Stimulated activated CD4-positive, alpha-beta T cell treated with anti-CD3 and anti-CD28 coated beads, Interleukin-15, amount 100 ng/mL, for 1 hour (primary cell): Measurements from ENCODE around the gene CNOT8.
"Not testable (repeated sequence)": the region's sequence is repeated elsewhere in the genome, so short reads cannot be mapped to it uniquely, and the experiment has no call there.

Source experiments
- DNase-seq, 2 donors: peaks; one replicate each; pipeline ENCODE4 v3.0.0-alpha.2; 2020; ENCODE audit warnings: low read depth in 1 of 2, low spot score in 1 of 2

The CNOT8 gene

DNA sequence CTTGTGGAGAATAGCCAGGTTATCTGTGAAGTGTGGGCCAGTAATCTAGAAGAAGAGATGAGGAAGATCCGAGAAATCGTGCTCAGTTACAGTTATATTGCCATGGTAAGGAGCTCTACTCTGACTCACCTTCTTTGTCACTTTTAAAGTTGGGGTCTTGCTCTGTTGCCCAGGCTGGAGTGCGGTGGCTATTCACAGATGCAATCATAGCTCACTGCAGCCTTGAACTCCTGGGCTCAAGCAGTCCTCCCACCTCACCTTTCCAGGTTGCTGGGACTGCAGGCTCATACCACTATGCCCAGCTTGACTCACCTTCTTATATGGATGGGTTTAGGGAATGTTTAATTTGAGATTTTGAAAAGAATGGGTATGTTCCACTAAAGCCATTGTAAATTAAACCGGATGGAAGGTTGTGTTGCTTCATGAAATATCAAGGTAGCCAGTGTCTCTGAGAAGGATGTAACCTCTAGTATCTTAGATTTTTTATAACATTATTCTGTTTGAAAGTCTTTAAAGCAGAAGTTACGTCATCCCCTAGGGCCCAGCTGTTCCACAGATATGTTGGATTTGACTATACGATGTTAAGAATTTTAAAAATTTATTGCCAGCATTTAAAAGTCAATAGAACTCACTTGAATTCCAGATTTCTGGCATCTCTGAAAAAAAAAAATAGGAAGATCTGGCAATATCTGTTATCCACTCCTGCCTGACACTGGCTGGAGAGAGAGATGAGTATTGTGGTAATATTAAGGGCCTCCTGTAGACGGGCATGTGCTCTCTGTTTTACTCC lies 5.1 kb downstream of the CNOT8 start:
- no peak for DNase-seq

DNA sequence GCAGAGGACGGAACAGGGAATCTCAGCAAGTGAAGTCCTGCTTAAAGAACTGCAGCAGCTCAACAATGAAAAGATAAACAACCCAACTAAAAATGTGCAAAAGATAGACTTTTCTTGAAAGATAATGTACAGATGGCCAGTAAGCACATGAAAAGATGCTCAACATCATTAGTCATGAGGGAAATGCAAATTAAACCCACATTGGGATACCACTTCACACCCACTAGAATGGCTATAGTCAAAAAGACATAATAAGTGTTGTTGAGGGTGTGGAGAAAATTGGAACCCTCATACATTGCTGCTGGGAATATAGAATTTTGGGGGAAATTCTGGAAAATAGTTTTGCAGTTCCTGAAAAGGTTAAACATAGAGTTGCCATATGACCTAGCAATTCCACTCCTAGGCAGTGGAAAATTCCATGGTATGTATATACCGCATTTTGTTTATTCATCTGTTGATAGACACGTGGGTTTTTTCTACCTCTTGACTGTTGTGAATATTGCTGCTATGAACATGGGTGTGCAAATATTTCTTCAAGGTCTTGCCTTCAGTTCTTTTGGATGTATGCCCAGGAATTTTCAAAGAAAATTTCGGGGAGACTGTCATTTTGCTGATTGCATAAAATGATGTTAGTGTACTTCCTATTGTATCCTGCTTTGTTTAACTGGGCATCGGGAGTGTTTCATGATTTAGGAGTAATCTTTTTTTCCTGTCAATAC lies 7.2 kb downstream of the CNOT8 start:
- DNase-seq, result no peak

DNA sequence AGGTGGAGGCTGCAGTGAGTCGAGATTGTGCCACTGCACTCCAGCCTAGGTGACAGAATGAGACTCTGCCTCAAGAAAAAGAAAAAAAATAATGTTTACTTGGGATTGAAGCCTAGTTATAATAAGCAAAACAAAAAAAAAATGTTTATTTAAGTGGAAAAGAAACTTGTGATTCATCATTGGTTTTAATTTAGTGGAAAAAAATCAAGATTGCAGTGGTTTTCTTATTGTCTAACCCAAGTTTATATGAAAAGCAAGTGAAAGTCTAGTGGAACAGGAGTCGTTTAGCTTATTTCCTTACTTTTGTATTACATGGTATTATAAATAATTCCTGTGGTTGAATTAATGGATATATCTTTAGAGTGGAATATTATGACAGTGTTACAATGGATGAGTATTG lies 8.4 kb downstream of the CNOT8 start:
- no peak for DNase-seq

DNA sequence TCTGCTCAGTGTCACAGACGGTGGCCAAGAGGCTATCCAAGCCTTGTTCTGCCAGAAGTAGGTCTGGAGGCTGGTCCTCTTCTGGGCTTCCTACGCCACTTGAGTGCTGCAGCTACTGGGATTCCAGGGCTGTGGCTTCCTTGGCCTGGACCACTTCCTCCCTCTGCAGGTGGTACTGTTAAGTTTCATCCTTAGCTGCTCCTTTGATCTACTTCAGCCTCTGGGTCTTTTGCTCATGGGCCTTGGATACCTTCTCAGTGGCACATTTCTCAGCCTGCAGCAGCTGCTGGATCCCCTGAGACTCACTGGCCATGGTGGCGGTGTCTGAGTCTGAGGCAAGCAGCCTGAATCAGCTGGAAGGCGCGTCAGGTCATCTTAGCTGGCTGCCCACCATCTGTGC lies 10.3 kb downstream of the CNOT8 start:
- DNase-seq, result no peak

DNA sequence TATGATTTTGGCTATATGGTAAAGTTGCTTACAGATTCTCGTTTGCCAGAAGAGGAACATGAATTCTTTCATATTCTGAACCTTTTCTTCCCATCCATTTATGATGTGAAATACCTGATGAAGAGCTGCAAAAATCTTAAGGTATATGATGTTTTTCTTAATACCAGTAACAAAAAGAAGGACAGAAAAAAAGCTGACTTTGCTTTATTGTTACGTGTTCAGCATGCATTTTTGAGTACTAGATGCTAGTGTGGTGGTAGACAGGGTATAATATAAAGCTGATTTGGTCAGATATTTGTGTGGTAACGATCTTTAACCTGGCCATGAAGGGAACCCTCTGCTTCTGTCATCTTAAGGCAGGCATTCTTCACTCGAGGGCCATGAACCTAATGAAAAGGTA lies 13.3 kb downstream of the CNOT8 start:
- DNase-seq, result no peak

DNA sequence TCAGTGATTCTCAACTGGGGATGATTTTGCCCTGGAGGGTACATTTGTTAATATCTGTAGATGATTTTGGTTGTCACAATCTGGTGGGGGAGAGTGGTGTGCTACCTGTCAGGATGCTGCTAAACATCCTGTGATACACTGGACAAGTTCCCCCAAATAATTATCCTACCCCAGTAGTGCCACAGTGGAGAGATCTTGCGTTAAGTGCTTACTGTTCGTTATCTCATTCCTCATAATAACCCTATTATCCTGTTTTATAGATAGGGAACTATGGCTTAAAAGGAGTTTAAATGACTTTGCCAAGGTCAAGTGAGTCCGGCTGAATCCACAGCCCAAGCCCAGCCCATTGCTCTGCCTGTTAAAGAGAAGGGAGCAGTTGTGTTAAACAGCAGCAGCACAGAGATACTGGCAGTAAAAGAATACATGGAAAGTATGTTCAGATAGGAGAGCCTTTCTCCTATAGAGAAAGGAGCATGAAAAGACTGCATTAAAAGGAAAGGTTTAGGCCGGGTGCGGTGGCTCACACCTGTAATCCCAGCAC lies 15.4 kb downstream of the CNOT8 start:
- no peak for DNase-seq

DNA sequence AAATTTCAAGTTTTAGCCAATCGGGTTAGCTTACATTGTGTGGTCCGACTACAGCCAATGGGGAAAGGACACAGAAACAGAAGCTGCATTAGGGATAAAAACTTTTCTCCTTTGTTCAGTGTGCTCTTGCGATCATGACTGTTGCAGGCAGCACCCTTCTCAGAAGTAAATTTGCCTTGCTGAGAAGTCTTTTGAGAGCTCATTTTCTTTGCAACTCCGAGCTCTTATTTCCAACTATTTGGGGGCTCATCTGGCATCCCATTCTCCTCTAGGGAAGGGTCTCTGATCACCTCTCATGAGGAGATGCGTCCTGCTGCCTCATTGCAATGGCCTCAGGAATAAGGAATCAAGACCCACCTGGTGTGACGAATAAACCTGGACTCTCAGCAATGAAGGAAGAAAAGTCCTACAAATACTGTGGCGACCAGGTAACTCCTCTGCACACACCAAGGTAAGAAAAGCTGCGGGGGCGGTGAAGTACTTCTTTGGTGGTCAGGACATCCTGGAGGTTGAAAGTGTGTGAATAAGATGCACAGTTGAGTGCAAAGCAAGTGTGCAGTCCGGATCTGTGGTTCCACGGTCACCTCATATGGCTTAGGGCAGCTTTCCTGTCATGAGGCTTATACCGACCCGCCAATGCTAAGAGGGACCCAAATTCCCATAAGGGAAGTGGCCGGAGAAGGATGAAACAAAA lies 20.4 kb downstream of the CNOT8 start:
- DNase-seq, result no peak

DNA sequence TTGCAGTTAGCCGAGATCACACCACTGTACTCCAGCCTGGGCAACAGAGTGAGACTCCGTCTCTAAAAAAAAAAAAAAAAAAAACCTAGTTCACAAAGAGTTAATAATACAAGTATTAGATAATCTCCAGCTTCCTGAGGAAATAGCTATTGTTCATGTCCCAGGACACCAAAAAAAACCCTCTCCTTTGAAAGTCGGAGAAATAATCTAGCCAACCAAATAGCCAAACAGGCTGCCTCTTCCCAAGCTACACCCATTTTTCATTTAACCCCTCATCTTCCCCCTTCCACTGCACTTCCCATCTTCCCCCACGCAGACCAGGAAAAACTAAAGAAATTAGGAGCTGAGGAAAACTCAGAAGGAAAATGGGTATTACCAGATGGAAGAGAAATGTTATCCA lies 23.6 kb downstream of the CNOT8 start:
- no peak for DNase-seq

DNA sequence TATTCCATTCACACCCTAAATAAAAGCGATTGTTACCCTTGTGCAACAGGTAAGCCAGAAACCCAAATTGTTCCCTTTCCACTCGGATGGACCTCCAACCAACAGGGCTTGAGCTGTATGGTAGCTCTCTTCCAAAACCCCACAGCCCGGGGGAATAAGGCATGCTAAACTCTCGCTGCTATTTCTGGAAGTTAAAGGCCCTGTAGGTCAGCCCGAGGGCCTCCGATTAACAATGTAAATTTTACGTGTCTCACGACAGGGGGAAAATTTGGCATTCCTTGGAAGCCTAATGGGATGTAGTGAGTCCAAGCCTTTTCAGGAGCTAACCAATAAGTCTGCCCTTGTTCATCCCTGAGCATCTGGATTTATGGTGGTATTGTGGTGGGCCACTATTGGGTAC lies 26.0 kb downstream of the CNOT8 start:
- DNase-seq, result no peak

DNA sequence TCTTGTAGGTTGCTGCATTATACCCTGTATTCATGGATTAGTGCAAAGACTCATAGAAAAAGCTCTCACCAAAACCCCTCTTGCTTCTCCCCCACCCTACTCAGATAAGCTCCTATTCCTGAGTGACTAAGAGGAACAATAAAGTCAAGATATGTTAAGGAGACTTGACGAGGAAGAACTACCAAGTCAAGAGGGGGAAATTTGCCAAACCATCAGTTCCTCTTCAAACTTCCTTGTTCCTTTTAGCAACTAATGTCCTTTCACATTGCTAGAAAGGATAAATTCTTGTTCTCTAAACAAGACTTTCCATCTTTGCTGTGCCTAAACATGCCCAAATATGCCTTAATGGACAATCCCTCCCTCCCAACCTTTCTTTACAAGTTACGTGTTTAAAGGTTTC lies 27.0 kb downstream of the CNOT8 start:
- no peak for DNase-seq

DNA sequence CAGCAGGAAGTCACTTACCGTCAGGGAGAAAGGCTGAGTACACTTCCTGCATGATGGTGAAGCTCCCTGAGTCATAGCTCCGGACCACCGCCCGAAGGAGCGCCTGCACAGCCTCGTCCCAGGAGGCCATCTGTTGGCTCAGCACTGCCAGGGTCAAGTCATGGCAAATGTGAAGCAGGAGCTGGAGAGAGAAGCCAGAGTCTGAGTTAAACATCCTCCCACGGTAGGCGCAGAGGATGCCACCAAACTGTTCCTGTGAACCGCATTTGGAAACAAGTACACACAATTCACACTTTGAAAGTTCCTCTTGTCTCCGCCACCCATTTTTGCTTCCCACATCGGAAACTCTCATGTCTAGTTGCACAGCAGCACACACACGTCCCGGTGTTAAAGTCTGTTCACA lies 33.9 kb downstream of the CNOT8 start:
- no peak for DNase-seq

DNA sequence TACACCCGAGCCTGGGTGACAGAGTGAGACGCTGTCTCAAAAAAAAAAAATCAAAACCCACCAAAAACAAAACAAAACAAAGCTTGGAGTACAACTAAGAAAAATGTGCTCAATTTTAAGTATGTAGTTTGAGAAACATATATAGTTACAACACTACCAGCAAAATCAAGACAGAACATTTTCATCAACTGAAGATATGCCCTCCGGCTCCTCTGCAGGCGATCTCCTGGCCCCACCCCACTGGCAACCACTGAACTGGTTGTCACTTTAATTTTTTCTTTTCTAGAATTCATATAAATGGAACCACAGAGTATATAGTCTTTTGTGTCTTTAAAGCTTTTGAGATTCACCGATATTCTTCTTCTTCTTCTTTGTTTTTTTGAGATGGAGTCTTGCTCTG lies 35.0 kb downstream of the CNOT8 start:
- no peak for DNase-seq

DNA sequence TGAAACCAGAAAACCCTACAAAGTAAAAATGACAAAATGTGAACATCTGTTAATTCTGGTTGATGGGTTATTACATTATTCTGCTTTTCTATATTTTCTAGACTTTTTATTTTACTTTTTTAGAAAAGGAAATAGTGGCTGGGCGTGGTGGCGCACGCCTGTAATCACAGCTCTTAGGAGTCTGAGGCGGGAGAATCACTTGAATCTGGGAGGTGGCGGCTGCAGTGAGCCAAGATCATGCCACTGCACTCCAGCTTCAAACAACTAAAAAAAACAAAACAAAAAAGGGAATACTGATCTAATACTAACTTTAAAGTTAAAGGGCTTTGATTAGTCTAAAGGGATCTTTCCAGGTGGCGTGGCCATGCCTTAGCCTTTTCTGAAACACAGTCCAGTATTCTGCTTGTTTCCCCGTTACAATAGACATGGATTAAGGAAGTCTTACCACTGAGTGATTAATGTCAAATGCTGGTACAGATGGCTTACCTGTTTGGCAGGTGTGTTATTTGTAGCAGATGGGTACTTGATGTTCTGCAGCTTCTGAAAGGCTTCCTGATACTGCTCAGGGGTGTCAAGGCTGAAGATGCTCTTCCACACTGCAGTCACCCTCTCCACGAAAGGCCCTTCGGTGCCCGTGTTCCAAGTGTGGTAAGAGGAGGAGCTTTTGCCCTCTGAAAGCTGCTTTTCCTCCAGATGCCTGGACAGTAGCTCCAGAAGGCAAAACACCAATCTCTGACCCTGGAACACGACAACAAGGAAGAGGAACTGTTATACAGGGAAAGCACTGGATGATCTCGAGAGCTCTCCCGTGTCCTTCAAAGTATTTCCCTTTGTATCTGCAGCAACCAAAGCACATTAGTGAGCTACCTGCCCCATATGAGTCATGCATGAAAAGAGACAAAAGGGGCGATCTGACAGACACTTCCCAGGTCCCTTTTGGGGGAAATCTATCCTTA lies 37.5 kb downstream of the CNOT8 start:
- no peak for DNase-seq

DNA sequence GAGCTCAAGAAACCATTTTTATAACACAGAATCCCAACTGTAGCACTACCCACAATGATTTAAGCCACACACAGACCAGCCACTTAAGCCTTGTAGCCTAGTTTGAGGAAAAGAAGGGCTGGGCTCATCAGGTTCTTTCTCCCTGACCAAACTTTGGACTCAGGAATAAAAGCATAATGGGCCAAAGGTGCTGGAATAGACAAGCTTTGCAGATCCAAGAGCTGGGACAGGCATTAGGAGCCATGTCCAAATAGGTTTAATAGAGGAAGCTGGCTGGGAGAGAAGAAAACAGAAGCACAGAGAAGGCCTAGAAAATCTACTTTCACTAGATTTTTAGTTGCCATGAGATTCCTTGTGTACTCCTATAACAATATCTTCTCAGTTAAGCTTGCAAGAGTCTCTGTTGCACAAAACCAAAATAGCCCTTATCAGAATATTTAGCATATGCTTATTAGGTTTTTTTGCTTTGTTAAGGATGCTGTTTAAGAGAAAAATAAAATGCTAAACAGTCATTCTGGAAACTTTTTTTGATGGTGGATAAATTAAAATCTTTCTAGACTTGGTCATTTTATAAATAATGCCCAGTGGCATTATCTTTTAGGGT lies 38.2 kb downstream of the CNOT8 start:
- DNase-seq, result no peak

DNA sequence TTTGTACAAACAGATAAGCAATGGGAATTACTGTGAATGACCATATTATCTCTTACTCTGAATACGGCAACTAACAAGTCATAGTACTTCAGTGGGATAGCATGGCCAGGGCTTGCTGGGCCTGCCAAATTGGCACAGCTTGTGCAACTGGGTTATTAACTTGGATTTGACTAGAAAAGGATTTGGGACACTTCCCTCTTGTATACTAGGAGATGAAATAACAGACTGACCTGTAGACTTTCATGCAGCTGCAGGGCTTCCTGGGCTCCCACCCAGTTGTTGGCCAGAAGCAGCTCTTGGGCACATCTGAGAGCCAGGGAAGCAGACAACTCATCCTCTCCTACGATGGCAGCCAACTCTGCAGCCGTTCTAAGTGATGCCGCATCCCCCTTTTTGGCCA lies 39.8 kb downstream of the CNOT8 start:
- DNase-seq, result no peak

DNA sequence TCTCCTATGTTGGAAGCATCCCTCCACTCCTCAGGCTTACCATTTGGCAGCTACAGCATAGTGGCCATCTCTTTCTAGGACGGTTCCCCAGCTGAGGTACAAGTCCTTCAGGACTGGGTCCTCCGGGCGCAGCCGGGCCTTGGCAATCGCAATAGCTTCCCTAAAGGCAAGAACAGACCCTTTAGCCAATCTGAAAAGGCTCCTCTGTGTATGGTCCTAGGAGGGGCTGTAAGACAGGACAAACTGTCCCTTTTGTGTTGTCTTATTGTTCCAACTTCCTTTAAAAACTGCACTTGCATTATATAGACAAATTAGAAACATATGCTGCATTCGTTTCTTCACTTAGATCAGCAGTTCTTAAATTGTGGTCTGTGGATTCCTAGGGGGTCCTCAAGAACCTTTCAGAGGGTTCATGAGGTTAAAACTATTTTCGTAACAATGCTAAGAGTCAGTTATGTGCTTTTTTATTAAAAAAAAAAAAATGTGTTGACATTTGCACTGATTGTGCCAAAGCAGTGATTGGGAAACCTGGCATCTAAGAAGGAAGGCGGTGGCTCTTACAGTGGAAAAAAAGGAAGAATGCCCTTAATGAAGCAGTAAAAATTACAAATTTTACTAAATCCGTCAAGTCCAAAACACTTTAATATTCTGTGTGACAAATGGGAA lies 40.9 kb downstream of the CNOT8 start:
- no peak for DNase-seq

DNA sequence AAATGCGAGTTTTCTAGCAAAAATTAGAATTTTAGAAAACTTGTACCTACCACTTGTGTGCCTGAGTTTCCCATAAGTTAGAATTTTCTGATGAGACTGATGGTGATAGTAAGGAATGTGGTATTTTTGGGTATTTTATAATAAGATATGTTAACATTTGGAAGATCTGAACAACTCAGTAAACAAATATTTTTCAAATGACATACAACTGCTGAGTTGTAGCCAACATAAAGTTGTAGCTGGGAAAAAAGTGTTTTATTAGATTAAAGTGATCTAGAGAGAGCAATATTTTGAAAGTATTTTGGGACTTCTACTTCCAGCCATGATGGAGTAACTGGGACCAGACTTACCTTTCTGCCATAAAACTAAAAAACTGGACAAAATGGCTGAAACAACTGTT lies 41.6 kb downstream of the CNOT8 start:
- DNase-seq, result no peak

DNA sequence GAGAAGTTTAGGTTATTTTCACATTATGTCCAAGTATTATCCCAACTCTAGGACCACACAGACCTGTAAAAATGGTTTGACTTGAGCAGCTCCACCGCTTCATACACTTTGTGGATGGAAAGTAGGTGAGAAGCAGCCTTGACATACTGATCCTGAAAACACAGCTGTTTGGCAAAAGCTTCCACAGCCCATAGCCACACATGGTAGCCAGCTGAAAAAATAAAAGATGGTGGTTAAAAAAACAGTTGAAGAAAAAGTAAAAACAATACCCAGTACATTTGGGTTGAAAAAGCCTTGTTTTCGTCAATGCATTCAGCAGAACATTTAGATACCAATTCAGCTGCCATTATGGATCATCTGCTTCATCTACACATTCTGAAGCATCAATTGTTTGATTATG lies 42.8 kb downstream of the CNOT8 start:
- no peak for DNase-seq

DNA sequence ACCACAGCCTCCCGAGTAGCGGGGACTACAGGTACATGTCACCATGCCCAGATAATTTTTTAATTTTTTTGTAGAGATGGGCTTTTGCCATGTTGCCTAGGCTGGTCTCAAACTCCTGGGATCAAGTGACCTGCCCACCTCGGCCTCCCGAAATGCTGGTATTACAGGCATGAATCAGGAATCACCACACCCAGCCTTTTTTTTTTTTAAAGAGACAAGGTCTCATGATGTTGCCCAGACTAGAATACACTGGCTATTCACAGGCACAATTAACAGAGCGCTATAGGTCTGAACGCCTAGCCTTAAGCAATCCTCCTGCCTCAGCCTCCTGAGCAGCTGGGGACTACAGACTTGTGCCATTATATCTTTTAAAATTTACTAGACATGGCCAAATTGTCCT lies 43.5 kb downstream of the CNOT8 start:
- DNase-seq, result no peak

DNA sequence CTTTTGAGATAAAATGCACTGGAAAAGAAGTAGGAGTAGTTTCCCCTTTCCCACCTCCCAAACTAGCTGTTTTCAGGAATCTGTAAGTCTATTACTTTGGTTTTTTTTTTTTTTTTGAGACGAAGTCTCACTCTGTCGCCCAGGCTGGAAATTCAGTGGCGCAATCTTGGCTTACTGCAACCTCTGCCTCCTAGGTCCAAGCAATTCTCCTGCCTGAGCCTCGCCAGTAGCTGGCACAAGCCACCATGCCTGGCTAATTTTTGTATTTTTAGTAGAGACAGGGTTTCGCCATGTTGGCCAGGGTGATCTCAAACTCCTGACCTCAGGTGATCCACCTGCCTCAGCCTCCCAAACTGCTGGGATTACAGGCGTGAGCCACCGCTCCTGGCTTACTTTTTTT lies 47.2 kb downstream of the CNOT8 start:
- DNase-seq, result not testable (repeated sequence)
